IMR-90 (cell line): ENCODE results near the gene LETM1. TPM values are rescaled to one million over a fixed set of nuclear protein-coding genes. Genes with fewer than 3 reads are reported as not detected.

Experiments
- ATAC-seq: fragments of 200-7000 bp; cut with Tn5 transposase; 2 replicates; pipeline ENCODE4 v1.9.1; 2020; ENCODE audit warnings: low read depth, mild to moderate bottlenecking, moderate library complexity
- BruUV-seq: library from RNA; stranded (reverse); fragments of 400-500 nt; replicated peaks from 2 replicates; lab custom pipeline; 2021; lab: Mats Ljungman, UMichigan
- CTCF ChIA-PET: fragments of 300-600 bp; formaldehyde crosslinking; extraction: SDS; loops from one replicate; lab custom pipeline; 2021; ENCODE audit warnings: antibody characterized with exemption; lab: Yijun Ruan, JAX
- POLR2A ChIA-PET: fragments of 300-600 bp; sonication (Branson Sonifier 250); formaldehyde crosslinking; loops from one replicate; lab custom pipeline; 2022; ENCODE audit warnings: antibody characterized with exemption; ENCODE audit not compliant: unreplicated experiment; lab: Charles Lee
- DNase-seq: peaks from one replicate; pipeline ENCODE4 v3.0.0; 2013
- H2AFZ ChIP-seq: replicated peaks from 2 replicates; pipeline ENCODE3; 2013; ENCODE audit warnings: low read length, mild to moderate bottlenecking; ENCODE audit not compliant: poor library complexity
- H2AK5ac ChIP-seq: 2 replicates; pipeline ENCODE4 v1.6.1; 2013; ENCODE audit warnings: low read depth, low read length, inconsistent platforms
- H2AK9ac ChIP-seq: replicated peaks from 2 replicates; pipeline ENCODE3; 2013; ENCODE audit warnings: mild to moderate bottlenecking, low read depth, low read length, moderate library complexity; ENCODE audit not compliant: poor library complexity
- H2BK120ac ChIP-seq: 2 replicates; pipeline ENCODE4 v1.6.1; 2013; ENCODE audit warnings: low read depth, low read length, inconsistent platforms
- H2BK15ac ChIP-seq: 3 replicates; pipeline ENCODE4 v1.6.1; 2013; ENCODE audit warnings: low read depth, low read length, inconsistent platforms
- H2BK20ac ChIP-seq: 2 replicates; pipeline ENCODE4 v1.6.1; 2013; ENCODE audit warnings: low read depth, mild to moderate bottlenecking, inconsistent platforms, low read length, moderate library complexity
- H2BK5ac ChIP-seq: 2 replicates; pipeline ENCODE4 v1.6.1; 2013; ENCODE audit warnings: mild to moderate bottlenecking, low read depth, low read length, inconsistent platforms; ENCODE audit not compliant: poor library complexity, severe bottlenecking
- H3K14ac ChIP-seq: replicated peaks from 2 replicates; pipeline ENCODE4 v1.6.1; 2013; ENCODE audit warnings: low read depth, low read length, inconsistent platforms
- H3K18ac ChIP-seq: 2 replicates; pipeline ENCODE4 v1.6.1; 2013; ENCODE audit warnings: low read depth, low read length, control low read depth
- H3K23ac ChIP-seq: 2 replicates; pipeline ENCODE4 v1.6.1; 2013; ENCODE audit warnings: low read depth, low read length, inconsistent platforms
- H3K27ac ChIP-seq: 2 replicates; pipeline ENCODE4 v1.5.1; 2013; ENCODE audit warnings: mild to moderate bottlenecking, control low read depth, low read length; ENCODE audit not compliant: insufficient read depth
- H3K27me3 ChIP-seq: 2 replicates; pipeline ENCODE4 v1.6.1; 2013; ENCODE audit warnings: low read length; ENCODE audit not compliant: control insufficient read depth, insufficient read depth
- H3K36me3 ChIP-seq: 2 replicates; pipeline ENCODE4 v1.6.1; 2013; ENCODE audit warnings: low read length, mixed read lengths; ENCODE audit not compliant: control insufficient read depth, insufficient read depth
- H3K4ac ChIP-seq: 2 replicates; pipeline ENCODE4 v1.6.1; 2013; ENCODE audit warnings: low read depth, low read length, inconsistent platforms
- H3K4me1 ChIP-seq: 2 replicates; pipeline ENCODE4 v1.6.1; 2013; ENCODE audit warnings: low read length, mixed read lengths; ENCODE audit not compliant: control insufficient read depth, insufficient read depth
- H3K4me2 ChIP-seq: 2 replicates; pipeline ENCODE4 v1.6.1; 2013; ENCODE audit warnings: low read depth, mild to moderate bottlenecking, control low read depth, low read length, moderate library complexity
- H3K4me3 ChIP-seq: 2 replicates; pipeline ENCODE4 v1.5.1; 2013; ENCODE audit warnings: low read depth, mild to moderate bottlenecking, control low read depth, low read length, moderate library complexity; ENCODE audit not compliant: insufficient read depth
- H3K56ac ChIP-seq: 2 replicates; pipeline ENCODE4 v1.6.1; 2013; ENCODE audit warnings: low read length, inconsistent platforms; ENCODE audit not compliant: insufficient read depth; ENCODE audit errors: extremely low read depth
- H3K79me1 ChIP-seq, 2 experiments: 2 replicates each; pipeline ENCODE4 v1.6.1; 2013; ENCODE audit warnings: low read length in 2 of 2, inconsistent platforms in 1 of 2, low read depth in 1 of 2
- H3K9ac ChIP-seq: 2 replicates; pipeline ENCODE4 v1.6.1; 2013; ENCODE audit warnings: low read depth, low read length, control low read depth
- H3K9me1 ChIP-seq: 2 replicates; pipeline ENCODE4 v1.6.1; 2013; ENCODE audit warnings: low read length, inconsistent platforms; ENCODE audit not compliant: insufficient read depth
- H3K9me3 ChIP-seq: 2 replicates; pipeline ENCODE4 v1.6.1; 2013; ENCODE audit warnings: low read length; ENCODE audit not compliant: control insufficient read depth, insufficient read depth
- H4K20me1 ChIP-seq: 2 replicates; pipeline ENCODE4 v1.6.1; 2013; ENCODE audit warnings: low read length, inconsistent platforms; ENCODE audit not compliant: insufficient read depth
- H4K5ac ChIP-seq: 2 replicates; pipeline ENCODE4 v1.6.1; 2013; ENCODE audit warnings: mild to moderate bottlenecking, low read depth, low read length, control low read depth
- H4K8ac ChIP-seq, 2 experiments: 2 replicates each; pipeline ENCODE4 v1.6.1; 2013; ENCODE audit warnings: low read depth in 2 of 2, low read length in 2 of 2, control low read depth in 1 of 2, inconsistent platforms in 1 of 2
- H4K91ac ChIP-seq: 2 replicates; pipeline ENCODE4 v1.6.1; 2013; ENCODE audit warnings: low read depth, low read length, inconsistent platforms; ENCODE audit not compliant: insufficient read depth
- BHLHE40 ChIP-seq: fragments of 150-350 bp; IDR thresholded peaks from 2 replicates; pipeline ENCODE4 v1.6.1; 2016; ENCODE audit warnings: mild to moderate bottlenecking, low read depth, low read length
- CEBPB ChIP-seq: IDR thresholded peaks from 2 replicates; pipeline ENCODE4 v1.6.1; 2012; ENCODE audit warnings: low read depth, low read length, improper control_type of control experiment
- CHD1 ChIP-seq: IDR thresholded peaks from 2 replicates; pipeline ENCODE4 v1.6.1; 2012; ENCODE audit warnings: low read depth, low read length, improper control_type of control experiment
- FOS ChIP-seq: fragments of 150-350 bp; IDR thresholded peaks from 2 replicates; pipeline ENCODE4 v1.6.1; 2016; ENCODE audit warnings: low read depth, low read length
- MAFK ChIP-seq: IDR thresholded peaks from 2 replicates; pipeline ENCODE4 v1.6.1; 2012; ENCODE audit warnings: low read depth, low read length, improper control_type of control experiment
- MAZ ChIP-seq: IDR thresholded peaks from 2 replicates; pipeline ENCODE4 v1.6.1; 2012; ENCODE audit warnings: low read depth, mild to moderate bottlenecking, low read length, improper control_type of control experiment, moderate library complexity, borderline replicate concordance
- MXI1 ChIP-seq: IDR thresholded peaks from 2 replicates; pipeline ENCODE4 v1.6.1; 2012; ENCODE audit warnings: low read depth, mild to moderate bottlenecking, low read length, moderate library complexity, borderline replicate concordance
- NFE2L2 ChIP-seq: fragments of 150-350 bp; IDR thresholded peaks from 2 replicates; pipeline ENCODE4 v1.6.1; 2016; ENCODE audit warnings: low read depth, mild to moderate bottlenecking, low read length
- POLR2A ChIP-seq: IDR thresholded peaks from 2 replicates; pipeline ENCODE4 v1.6.1; 2012; ENCODE audit warnings: mild to moderate bottlenecking, low read depth, low read length
- RAD21 ChIP-seq: IDR thresholded peaks from 2 replicates; pipeline ENCODE4 v1.6.1; 2012; ENCODE audit warnings: low read length, improper control_type of control experiment
- RCOR1 ChIP-seq: IDR thresholded peaks from 2 replicates; pipeline ENCODE4 v1.6.1; 2012; ENCODE audit warnings: mild to moderate bottlenecking, low read length, improper control_type of control experiment; ENCODE audit not compliant: insufficient replicate concordance
- RFX5 ChIP-seq: IDR thresholded peaks from 2 replicates; pipeline ENCODE4 v1.8.0; 2012; ENCODE audit warnings: low read depth, mild to moderate bottlenecking, low read length, moderate library complexity
- SMC3 ChIP-seq: fragments of 150-350 bp; IDR thresholded peaks from 2 replicates; pipeline ENCODE4 v1.6.1; 2016; ENCODE audit warnings: low read depth, mild to moderate bottlenecking, antibody characterized with exemption, low read length, moderate library complexity
- USF2 ChIP-seq: fragments of 150-350 bp; IDR thresholded peaks from 2 replicates; pipeline ENCODE4 v1.6.1; 2017; ENCODE audit warnings: mild to moderate bottlenecking, antibody characterized with exemption, low read length, low read depth
- WGBS, 2 experiments: methylation state at CpG; one replicate each; pipeline versions ENCODE4 v1.1.5 to v1.1.7; 2013; ENCODE audit warnings: missing lambda C conversion rate in 2 of 2; ENCODE audit not compliant: insufficient read length in 1 of 2; ENCODE audit errors: extremely low coverage in 2 of 2; 5-methylcytosine and 5-hydroxymethylcytosine counted together
- dilution Hi-C: fragments of 300-500 bp; cut with HindIII; formaldehyde crosslinking; loops from one replicate; pipeline ENCODE4 v1.14.3; 2018; ENCODE audit warnings: low sequenced_read_pairs; ENCODE audit not compliant: unreplicated experiment
- in situ Hi-C: fragments of 300-500 bp; cut with MboI; formaldehyde crosslinking; loops from 3 replicates; pipeline ENCODE4 v1.14.3; 2019; ENCODE audit warnings: low sequenced_read_pairs, inconsistent platforms, mixed read lengths
- intact Hi-C: fragments of 100-400 bp; cut with micrococcal nuclease; formaldehyde crosslinking; loops from 2 replicates; pipeline ENCODE4 v1.10.0; 2022
- polyA plus RNA-seq, 3 experiments: library from polyadenylated mRNA; depleted of rRNA; stranded (reverse); fragments of >200 nt; gene quantifications; 2 replicates each; pipeline ENCODE4 v1.2.3, GENCODE V29; 2012; ENCODE audit warnings: low replicate concordance in 1 of 3
- total RNA-seq: library from RNA; depleted of rRNA; stranded (reverse); fragments of >200 nt; gene quantifications from 2 replicates; pipeline ENCODE4 v1.2.3, GENCODE V29; 2012
- TF ChIP-seq, protein P1 (sequence below): fragments of 150-350 bp; IDR thresholded peaks from 2 replicates; pipeline ENCODE4 v1.6.1; 2016; ENCODE audit warnings: low read depth, mild to moderate bottlenecking, low read length, moderate library complexity, borderline replicate concordance

Gene LETM1
- total and polyA plus RNA-seq, 2 of the 4 experiments (the other 2 are of a cell fraction), result 25.0 to 49.3 TPM

GRCh38 chr4:1826531-1827350, 29.2 kb downstream of the LETM1 start:
- ChIA-PET CTCF (no interaction called here), POLR2A (no interaction called here)
- no peak overlapping the region for H4K8ac ChIP-seq
- no peak overlapping the region for H3K56ac ChIP-seq
- H3K79me1 ChIP-seq, result 0 out of 4 replicates have a peak, but pooled peaks cover 0 to 3% of the 10 kb centered on the region in 2 experiments
- H3K27me3 ChIP-seq, result no peaks in the 10 kb centered on the region
- no peak overlapping the region for H4K91ac ChIP-seq
- H2AK9ac ChIP-seq, result peak overlapping the region; percentile 72
- no peak overlapping the region for H4K5ac ChIP-seq
- H2BK15ac ChIP-seq, result no peak overlapping the region
- no TSS peak for BruUV-seq
- WGBS, 2 experiments, result 96% methylated on average over 13 of the region's 30 CpGs; no CpG with 5 or more reads in 1 of the 2 experiments
- dilution Hi-C loops, result no loop called here
- no peak overlapping the region for H3K4me3 ChIP-seq
- H3K23ac ChIP-seq, result no peak overlapping the region
- no peaks in the 10 kb centered on the region for H3K9me3 ChIP-seq
- no peak overlapping the region for H2AK5ac ChIP-seq
- H2BK5ac ChIP-seq, result no peak overlapping the region
- ATAC-seq, result no peak
- no peak for DNase-seq
- in situ Hi-C loops, result no loop called here
- peaks cover 3% of the 10 kb centered on the region; the same call in 1 of the 2 replicates for H3K4me1 ChIP-seq
- no peak overlapping the region for H3K4me2 ChIP-seq
- H3K36me3 ChIP-seq, result peaks cover 54% of the 10 kb centered on the region
- no peak overlapping the region for H2BK20ac ChIP-seq
- H2BK120ac ChIP-seq, result no peak overlapping the region
- no peaks in the 10 kb centered on the region for H3K9me1 ChIP-seq
- no peak overlapping the region for H3K14ac ChIP-seq
- H2AFZ ChIP-seq, result no peak overlapping the region
- H4K20me1 ChIP-seq, result no peaks in the 10 kb centered on the region; the same call in 1 of the 2 replicates
- no peak overlapping the region for H3K18ac ChIP-seq
- no peak overlapping the region for H3K27ac ChIP-seq
- intact Hi-C loops, result no loop called here
- H3K4ac ChIP-seq, result no peak overlapping the region
- H3K9ac ChIP-seq, result no peak overlapping the region
- TF ChIP-seq RAD21 (no peak), MXI1 (no peak), MAZ (no peak), NFE2L2 (no peak), USF2 (no peak), POLR2A (no peak), RFX5 (no peak), CEBPB (no peak), MAFK (no peak), CHD1 (no peak), SMC3 (no peak), FOS (no peak), BHLHE40 (no peak), RCOR1 (no peak)
- TF ChIP-seq, protein P1, sequence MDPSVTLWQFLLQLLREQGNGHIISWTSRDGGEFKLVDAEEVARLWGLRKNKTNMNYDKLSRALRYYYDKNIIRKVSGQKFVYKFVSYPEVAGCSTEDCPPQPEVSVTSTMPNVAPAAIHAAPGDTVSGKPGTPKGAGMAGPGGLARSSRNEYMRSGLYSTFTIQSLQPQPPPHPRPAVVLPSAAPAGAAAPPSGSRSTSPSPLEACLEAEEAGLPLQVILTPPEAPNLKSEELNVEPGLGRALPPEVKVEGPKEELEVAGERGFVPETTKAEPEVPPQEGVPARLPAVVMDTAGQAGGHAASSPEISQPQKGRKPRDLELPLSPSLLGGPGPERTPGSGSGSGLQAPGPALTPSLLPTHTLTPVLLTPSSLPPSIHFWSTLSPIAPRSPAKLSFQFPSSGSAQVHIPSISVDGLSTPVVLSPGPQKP, result no peak
